HCEC 1CT (cell line): ENCODE measurements around the gene MGP.

ENCODE experiments used
- DNase-seq: peaks from one replicate; pipeline ENCODE4 v3.0.0-alpha.2; 2017

Gene MGP

DNA sequence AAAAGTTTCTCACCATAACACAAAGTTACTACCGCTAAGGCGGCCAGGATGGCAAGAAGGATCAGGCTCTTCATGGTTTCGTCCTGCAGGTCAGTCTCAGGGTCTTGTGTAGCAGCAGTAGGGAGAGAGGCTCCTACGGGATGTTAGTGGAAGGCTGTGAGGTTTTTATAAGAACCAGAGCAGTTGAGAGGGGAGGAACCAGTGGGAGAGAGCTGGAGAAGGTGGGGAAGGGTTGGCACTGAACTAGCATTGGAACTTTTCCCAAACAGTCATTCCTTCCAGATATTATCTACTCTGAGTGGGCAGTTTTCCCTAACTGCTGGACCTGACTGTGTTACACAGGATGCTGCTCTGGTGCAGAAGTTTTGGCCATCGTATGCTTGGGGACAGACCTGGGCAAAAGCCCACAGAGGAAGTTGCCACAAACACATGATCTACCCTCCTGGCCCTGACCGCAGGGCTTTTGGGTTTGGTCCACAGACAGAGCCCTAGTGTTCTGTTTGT, at the start of gene MGP:
MGP (minus strand) TSS at position 137 of the 504 bp plus-strand sequence; CDS start at position 74, 63 bp downstream.
- no peak for DNase-seq

- no peak for DNase-seq
These were observed 49.4 kb upstream of the MGP start for GRCh38 chr12:14935031-14935430.

DNA sequence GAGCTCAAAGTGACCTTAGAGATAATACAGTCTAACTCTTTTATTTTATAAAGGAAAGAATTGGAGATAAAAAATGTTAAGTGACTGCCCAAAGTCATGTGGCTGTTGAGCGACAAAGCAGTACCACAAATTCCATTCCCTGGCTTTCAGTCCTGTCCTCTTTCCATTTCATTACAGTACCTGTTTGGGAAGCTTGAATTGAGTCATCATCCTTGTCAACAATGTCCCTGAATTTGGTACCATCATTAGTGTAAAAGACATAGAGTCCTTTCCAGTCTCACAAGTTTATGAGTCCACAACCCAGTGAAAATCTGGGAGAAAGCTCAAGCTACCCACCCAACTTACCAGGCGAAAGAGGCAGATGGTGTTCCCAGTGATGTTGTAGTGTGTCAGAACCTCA, 48.9 kb upstream of the MGP start:
- no peak for DNase-seq

DNA sequence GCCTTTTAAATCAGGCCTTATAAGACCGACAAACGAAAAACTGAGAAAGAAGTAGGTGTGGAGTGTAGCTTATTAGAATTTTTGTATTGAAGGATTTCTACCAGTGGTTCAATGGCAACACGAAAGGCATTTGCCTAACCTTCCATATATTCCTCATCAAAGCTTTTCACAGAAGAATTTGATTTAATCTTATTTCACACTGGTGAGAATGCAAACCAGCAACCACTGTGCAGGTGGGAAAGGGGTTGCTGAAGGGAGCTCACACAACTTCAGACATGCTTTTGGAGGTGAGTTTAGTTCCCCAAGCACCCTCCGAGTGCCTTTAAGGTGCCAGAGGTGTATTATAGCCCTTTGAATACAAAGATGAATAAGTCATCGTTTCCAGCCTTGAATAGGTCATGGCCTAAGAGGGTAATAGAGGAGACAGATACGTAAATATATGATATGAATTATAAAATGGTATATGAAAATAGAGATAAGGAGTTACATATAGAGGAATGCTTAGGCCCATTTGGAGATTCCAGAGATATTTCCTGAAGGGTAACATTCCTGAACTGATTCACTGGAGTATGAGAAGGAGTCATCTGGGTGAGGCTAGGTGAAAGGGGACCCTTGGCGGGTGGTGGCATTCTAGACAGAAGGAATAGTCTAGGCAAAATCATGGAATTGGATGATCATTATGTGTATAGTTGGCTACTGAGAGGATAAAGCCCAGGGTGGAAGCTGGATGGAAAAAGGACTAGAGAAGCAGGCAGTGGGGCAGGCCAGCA, 46.3 kb upstream of the MGP start:
- no peak for DNase-seq

DNA sequence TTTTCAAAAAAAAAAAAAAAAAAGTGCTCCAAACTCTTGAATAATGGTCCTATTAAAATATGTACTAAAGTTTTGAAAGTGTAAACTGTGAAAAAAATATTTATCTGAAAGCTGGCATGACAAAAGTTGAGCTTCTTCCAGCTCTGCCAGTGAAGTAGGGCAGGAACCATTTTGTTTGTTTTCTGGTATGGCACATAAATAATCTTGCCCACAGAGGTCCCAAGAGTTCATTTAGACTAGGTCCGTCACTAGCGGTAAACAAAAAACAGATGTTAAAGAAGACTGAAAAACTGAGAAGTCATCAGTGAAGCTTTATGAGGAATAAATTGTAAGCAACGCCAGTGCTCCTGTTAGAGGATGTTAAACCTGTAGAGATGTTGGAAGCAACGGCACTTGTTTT, 45.7 kb upstream of the MGP start:
- no peak for DNase-seq

GRCh38 chr12:14930299-14930698, 44.6 kb upstream of the MGP start:
- DNase-seq, result no peak

DNA sequence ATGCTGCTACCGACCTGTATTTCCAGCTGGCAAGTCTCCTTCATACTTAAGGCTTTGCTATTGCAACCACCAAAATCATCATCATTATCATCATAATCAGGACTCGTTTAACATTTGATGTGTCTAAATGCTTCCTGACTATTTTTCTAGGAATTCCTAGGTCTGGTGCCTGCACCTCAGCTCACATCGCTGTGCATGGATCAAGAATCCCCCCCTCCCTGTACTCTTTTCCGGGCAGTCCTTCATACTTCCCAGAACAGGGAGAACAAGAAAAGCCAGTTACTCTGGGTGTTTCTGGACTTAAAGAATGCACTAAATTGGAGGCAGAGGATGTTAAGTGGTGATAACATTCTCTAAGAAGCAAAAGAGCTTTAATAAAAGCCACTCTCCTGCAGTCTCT, 43.3 kb upstream of the MGP start:
- no peak for DNase-seq

GRCh38 chr12:14927267-14927666, 41.6 kb upstream of the MGP start:
- no peak for DNase-seq

GRCh38 chr12:14924541-14924940, 38.9 kb upstream of the MGP start:
- no peak for DNase-seq

DNA sequence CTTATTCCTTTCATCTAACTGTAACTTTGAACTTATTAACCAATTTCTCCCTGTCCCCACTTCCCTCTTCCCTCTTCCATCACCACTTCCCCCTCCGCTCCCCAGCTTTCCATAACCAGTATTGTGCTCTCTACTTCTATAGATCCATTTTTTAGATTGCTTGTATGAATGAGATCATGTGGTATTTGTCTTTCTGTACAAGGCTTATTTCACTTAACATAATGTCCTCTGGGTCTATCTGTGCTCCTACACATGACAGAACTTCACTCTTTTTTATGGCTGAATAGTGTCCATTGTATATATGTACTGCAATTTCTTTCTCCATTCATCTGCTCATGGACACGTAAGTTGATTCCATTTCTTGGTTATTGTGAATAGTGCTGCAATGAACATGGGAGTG, 38.3 kb upstream of the MGP start:
- DNase-seq, result no peak

DNA sequence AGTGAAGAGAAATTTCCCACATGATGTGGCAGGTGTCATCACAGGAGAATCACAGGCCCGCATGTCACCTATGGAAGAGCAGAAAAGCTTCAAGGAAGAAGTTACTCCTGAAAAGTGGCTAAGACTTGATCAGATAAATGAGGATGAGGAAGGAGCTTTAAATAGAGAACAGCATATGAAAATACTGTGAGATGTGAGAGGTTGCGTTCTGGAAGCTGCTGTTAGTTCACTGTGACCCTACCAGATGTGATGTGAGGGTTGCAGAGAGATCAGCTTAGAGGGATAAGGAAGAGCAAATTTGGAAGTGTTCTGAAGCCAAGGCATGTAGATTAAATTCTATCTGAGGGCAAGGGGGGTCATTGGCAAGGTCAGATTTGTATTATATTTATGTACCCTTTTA, 35.6 kb upstream of the MGP start:
- no peak for DNase-seq

DNA sequence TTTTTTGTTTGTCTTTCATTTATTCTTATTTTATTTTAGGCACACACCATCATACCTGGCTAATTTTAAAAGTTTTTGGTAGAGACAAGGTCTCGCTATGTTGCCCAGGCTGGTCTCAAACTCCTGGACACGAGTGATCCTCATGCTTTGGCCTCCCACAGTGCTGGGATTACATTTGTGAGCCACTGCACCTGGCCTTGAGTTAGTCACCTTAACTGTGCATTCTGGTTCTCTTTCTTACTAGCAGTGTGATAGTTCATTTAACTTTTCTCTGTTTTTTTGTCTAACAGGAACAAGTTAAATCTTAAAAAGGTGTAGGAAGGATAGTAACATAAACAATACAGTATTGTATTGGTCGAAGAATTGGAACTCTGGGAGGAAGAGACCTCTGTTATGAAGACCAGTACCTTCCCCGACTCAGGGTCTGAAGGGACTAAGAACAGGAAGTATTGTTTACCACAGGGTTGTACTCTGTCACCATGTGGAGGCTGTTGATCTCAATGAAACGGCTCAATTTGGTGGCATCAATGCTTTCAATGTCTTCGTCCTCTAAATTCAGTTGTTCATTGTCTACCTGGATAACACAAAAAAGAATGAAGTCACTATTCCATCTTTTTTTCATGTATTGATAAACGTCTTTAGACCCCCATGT, 34.9 kb upstream of the MGP start:
- DNase-seq, result no peak

GRCh38 chr12:14919455-14919854, 33.8 kb upstream of the MGP start:
- DNase-seq, result no peak

DNA sequence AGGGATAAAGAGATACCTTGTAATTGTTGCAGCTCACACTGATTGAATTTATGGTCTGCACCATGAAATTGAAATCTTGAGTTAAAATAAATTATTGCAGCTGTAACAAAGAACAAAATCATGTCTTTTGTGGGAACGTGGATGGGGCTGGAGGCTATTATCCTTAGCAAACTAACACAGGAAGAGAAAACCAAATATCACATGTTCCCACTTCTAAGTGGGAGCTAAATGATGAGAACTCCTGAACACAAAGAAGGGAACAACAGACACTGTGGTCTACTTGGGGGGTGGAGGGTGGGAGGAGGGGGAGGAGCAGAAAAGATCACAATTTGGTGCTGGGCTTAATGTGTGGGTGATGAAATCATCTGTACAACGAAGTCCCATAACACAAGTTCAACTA, 30.1 kb upstream of the MGP start:
- DNase-seq, result no peak

DNA sequence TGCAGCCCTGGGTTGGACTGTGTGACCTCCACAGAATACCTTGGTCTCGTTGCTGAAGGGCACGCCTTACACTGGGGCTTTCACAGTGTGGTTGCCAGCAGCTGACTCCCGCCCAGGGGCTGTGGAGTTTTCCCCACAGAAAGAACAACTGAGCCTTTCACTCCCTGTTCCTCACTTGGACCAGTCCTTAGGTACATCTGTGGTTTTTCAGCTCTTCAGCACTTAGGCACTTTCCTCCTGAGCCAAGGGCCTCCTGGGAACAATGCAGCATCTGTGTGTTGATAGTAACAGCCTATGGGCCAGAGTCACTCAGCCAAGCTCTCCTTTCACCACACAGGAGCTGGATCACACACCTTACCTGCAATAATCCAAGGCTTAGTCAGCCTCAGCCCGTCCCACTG, 27.7 kb upstream of the MGP start:
- no peak for DNase-seq

DNA sequence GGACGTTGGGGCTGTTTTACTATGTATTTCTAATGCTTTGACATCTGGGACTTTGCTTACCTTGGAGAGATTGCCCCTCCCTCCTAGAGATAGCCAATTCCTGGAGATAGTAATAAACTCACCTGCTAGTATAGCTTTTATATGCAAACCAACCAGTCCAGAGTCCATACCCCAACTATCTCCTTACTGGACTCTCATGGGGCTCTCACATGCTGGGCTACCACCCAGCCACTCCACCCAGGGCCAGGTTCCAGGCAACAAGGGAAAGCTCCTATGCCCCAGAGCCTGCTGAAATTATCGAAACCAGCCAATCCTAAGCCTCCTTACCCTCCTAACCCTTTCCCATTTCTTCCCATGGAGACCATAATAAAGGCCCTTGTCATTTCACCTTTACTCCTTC, 25.5 kb upstream of the MGP start:
- DNase-seq, result no peak

GRCh38 chr12:14910090-14910915, 24.6 kb upstream of the MGP start:
- peak; percentile 28 for DNase-seq

DNA sequence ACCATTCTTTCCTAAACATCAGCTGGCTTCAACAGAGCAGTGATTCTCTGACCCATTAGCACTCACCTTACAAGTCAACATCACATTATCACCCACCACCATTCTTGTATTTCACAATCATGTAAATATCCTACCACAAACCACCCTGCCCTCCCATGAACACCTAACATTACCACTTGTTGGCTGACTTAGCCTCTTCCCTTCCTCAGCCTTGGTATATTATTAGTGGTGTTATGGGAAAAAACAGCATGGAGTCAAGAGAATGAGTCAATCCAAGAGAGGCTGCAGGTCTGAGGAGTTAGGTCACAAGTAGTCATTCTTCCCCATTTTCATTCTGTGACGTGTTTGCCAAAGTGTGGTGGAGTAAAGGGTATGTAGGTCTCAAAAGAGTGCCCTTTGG, 22.3 kb upstream of the MGP start:
- DNase-seq, result no peak

- DNase-seq, result no peak
These were observed 20.5 kb upstream of the MGP start for GRCh38 chr12:14906114-14906513.

DNA sequence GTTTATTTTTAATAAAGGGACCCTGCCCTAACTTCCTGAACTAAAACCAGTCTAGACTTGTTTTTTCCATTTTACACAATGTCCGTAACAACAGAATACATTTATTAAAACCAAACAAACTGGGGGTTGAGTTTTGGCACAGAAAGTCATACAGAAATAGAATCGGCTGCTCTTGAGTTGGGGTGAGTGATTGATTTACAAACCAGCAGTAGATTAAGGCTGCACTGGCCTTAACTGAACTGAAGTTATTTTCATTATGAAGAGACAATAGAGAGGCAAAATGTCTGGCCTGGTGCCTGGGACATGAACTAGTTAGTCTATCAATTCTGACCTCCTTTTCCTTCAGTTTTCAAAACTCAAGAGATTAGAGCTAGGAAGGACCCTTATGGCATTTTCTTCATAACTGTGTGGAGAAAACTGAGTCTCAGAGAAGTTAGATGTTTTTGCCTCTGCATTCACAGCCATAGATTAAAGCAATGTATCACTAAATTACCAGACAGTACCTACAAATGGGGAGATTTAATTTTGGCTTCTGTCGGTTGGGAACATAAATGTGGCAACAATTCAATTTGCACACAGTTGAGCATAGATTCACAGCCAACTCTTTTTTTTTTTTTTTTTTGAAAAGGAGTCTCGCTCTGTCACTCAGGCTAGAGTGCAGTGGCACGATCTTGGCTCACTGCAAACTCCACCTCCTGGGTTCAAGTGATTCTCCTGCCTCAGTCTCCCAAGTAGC, 19.8 kb upstream of the MGP start:
- no peak for DNase-seq

DNA sequence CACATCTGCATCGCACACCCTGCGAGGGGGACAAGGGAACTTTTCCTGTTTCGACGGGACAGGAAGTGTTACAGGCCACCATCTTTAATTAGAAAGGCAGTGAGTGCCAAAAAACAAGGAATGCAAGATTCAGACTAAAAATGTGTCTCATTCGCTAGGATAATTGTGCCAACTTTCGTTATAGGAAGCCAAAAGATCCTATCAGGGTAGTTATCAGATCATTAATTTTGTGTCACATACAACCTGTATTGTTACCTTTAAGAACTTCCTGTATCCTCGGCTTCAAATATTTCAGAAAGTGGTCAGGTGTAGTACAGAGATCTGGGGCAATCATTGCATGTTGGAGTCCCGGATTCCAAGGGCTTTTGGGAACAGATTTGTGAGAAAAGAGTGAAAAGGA, 19.2 kb upstream of the MGP start:
- no peak for DNase-seq

DNA sequence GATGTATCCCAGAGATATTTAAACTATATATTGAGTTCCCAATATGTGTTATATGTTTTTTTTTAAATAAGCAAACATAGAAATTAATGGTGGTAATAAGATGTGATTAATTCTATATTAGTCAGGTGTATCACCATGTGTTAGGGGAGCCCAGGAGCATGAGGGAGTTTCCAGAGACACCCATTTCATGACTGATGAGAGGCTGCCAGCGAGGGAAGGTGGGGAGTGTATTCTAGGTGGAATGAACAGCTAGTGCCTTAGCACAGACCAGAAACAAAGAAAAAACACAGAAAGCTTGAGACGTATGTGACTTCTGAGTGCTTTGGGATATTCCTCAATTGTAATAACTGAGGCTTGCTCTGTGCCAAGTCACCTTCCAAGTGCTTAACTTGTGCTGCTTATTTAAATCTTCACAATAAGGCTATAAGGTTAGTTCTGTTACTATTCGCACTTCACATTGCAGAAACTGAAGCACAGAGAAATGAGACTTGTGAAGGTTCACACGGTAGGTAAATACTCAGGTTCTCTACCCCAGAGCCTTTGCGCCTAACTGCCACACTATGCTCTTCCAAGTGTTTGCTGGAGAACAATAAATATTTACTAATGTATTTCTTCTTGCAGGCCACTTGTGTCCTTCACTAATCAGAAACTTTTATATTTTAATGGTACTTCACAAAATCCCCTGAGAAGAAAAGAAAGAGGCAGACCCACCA, 17.9 kb upstream of the MGP start:
- DNase-seq, result no peak
